ENCODE measurements around the gene ANO7. TPM values are rescaled to one million over a fixed set of nuclear protein-coding genes. Genes with fewer than 3 reads are reported as not detected.

The ANO7 gene
- total RNA-seq, 1 donor from 2014 or later = 0.79 TPM

DNA sequence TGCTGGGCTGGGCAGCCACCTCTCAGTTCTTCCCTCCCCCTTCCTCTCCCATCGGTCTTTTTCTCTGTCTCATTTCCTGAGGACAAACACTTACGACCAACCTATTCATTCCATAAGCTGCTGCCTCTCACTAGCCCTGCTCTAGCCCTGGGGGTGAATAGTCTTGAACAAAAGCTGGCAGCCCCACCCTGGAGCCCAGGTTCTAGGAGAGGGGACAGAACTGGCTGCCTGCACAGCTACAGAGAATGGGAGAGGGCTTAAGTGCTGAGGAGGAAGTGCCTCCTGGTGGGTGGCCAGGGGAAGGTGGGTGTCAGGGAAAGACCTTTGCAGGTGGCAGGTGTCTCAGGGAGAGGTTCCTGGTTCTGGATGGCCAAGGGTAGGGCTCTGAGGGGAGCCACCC is 22.8 kb downstream of the ANO7 start:
- no peak for DNase-seq

GRCh38 chr2:241213041-241213440 is 24.6 kb downstream of the ANO7 start:
- DNase-seq = no peak

DNA sequence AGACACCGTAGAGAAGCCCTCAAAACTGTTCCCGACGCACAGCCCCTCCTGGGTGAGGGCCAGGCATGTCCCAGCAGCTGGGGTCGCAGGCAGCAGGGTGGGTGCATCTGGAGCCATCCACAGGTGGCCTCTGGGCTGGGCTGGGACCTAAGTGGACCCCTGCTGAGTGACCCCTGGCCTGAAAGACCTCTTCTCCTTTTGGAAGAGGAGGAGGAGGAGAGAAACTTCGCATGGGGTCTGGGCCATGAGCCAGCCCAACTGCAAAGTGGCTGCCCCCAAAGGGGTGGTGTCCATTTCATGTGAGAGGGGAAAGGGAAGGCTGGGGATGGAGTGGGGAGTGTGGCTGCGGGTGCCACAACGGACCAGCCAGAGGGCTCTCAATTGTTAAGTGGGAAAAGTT is 25.1 kb downstream of the ANO7 start:
- no peak for DNase-seq

DNA sequence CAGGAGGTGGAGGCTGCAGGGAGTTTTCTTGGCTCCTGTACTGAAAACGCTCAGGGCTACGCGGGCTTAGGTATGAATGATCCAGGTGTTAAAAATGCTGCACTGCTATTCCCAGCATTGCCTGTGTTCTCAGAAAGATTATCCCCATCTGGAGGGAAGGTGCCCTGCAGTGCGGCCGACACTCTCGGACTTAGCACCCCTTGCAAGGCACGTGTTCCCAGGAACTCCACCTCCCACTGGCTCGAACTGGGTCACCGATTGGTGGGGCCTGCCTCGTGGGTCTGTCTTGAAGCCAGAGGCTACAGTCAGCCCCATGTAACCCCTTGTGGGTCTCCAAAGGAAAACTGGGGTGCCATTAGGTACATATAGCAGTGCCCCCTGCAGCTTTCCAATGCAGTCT is 25.7 kb downstream of the ANO7 start:
- no peak for DNase-seq

DNA sequence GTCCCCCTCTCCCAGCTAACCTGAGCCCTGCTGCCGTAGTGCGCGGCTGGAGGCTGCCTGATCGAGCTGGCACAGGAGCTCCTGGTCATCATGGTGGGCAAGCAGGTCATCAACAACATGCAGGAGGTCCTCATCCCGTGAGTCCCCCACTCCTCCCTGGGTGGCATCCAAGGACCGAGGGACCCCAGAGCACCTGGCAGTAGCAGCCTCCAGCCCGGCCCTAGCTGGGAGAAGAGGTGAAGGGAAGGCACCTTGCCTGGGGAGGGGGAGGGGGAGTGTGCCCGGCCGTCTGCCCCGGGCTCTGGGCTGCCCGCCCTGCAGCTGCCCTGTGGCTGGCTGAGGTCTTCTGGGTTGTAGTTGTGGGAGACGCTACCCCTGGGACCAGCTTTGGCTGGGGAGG is 26.3 kb downstream of the ANO7 start:
- no peak for DNase-seq

- DNase-seq = no peak
These were observed 26.9 kb downstream of the ANO7 start for GRCh38 chr2:241215421-241215820.

DNA sequence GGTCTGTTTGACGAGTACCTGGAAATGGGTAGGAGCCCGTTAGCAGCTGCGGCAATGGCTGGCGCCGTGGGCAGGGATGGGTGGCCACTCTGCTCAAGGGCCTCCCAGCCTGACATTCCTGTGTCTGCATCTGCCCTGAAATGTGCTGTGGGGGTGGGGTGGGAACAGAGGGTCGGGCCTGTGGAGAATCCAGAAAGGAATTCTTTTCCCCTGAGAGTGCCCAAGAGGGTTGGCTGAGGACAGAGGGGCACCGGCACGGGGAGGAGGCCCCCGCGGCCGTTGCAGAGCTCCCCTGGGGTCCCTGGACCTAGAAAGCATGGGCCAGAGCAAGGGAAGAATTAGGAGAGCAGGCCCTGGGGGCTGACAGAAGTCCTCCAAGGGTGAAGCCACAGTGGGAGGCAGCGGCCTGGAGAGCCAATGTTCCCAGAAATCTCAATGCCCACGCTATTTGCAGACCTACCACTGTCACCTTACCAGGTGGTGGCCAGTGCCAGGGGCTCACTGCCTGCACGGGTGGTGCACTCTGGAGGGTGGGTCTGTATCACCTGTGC is 27.8 kb downstream of the ANO7 start:
- no peak for DNase-seq

GRCh38 chr2:241217320-241218031 is 29.0 kb downstream of the ANO7 start:
- peak; percentile 46 for DNase-seq

- DNase-seq = no peak
These were observed 29.9 kb downstream of the ANO7 start for GRCh38 chr2:241218131-241219029.

DNA sequence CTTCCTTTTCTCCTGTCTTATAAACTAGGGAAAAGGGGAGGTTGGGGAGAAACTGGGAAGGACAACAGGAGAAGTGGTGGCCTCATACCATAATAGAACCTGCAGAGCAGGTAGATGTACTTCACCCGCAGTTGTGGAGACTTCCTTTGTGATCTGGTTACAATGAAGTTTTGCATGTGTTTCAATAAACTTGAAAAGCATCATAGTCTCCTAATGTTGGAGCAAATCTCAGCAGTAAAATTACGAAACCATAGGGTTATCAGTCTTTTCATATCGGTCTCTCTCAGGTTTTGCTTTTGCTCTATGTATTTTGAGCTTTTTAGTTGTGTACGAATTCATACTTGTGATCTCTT is 30.5 kb downstream of the ANO7 start:
- no peak for DNase-seq

DNA sequence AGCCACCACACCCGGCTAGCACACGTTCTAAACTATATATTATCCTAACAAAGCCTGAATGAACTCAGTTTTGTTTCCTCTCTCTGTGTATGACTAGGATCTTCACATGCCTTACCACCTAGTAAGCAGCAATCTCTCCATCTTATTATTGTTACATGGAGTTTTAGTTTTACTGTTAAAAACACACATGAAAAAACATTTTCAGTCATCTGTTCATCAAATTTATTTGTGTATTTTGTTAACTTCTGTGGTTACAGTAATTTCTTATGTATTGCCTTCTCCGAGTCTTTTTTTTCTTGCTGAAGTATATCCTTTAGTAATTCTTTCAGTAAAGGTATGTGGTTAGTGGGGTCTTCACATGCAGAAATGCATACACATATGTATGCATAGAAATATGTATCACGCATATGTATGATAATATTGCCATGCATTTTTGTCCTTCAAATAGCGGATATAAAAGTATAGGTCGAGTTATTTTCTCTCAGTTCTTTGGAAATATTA is 31.4 kb downstream of the ANO7 start:
- no peak for DNase-seq

GRCh38 chr2:241223211-241224017 is 34.9 kb downstream of the ANO7 start:
- no peak for DNase-seq

DNA sequence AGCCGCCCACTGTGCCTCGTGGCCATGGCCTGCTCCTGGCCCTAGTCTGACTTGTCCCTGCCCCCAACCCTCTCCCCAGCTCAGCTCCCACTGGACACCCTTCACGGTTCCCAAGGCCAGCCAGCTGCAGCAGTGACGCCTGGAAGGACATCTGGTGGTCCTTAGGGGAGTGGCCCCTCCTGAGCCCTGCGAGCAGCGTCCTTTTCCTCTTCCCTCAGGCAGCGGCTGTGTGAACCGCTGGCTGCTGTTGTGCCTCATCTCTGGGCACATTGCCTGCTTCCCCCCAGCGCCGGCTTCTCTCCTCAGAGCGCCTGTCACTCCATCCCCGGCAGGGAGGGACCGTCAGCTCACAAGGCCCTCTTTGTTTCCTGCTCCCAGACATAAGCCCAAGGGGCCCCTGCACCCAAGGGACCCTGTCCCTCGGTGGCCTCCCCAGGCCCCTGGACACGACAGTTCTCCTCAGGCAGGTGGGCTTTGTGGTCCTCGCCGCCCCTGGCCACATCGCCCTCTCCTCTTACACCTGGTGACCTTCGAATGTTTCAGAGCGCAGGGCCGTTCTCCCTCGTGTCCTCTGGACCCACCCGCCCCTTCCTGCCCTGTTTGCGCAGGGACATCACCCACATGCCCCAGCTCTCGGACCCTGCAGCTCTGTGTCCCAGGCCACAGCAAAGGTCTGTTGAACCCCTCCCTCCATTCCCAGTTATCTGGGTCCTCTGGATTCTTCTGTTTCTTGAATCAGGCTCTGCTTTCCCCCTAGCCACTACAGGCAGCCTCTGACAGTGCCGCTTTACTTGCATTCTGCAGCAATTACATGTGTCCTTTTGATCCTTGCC is 35.8 kb downstream of the ANO7 start:
- peak; percentile 14 for DNase-seq

- no peak for DNase-seq
These were observed 36.5 kb downstream of the ANO7 start for GRCh38 chr2:241224851-241225438.

DNA sequence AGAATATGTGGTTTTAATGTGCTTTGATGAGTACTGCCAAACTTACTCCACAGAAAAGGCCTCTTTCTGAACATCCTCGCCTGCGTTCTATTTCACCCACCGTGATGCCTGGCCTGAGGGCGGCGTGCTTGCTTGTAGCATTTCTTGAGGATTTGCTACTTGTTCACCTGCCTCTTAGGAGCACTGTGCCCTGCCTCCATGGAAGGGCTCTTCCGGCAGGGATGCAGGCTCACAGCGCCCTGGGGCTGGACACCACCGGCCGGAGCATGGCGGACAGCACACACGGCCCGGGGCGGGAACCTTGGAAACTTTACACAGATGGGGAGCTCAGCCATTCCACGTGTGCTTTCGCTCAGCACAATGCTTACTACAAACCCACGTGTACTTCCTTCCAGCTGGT is 37.1 kb downstream of the ANO7 start:
- DNase-seq = no peak

- DNase-seq = no peak
These were observed 37.5 kb downstream of the ANO7 start for GRCh38 chr2:241225983-241226382.

DNA sequence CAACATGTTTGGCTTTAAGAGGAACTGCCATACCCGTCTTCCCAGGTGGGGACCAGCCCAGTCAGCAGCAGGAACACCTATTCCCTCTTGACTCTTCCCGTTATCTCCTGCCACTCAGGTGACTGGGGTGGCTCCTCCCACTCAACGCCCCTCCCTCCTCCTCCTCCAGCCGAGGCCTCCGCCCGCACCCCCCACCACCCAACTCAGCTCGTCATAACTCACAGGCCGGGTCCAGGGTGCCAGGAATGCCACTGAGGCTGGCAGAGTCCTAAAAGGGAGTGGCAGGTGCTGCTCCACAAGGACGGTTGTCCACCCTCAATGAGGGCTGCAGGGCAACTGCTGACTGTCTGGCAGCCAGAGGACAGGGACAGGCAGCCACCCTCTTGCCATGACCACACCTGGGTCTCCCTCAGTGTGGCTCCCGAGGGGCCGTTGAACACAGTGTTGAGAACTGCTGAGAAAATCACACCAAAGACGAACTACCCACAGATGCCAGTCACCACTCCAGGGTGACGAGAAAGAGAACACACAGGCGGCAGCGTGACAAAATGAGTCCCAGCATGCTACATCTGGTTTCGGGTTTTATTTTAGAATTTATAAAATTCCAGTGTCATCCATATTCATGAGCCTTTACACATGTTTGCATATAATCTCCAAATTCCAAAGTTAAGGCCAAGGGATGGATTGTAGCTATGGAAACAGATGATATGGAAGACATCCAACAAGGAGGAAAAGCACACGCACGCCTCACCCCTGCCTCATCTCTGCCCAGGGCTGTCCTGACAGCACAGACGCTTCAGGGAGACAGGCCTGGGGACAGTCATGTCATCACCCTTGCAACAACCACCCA is 38.5 kb downstream of the ANO7 start:
- peak; percentile 72 for DNase-seq

GRCh38 chr2:241227594-241227993 is 39.1 kb downstream of the ANO7 start:
- no peak for DNase-seq

DNA sequence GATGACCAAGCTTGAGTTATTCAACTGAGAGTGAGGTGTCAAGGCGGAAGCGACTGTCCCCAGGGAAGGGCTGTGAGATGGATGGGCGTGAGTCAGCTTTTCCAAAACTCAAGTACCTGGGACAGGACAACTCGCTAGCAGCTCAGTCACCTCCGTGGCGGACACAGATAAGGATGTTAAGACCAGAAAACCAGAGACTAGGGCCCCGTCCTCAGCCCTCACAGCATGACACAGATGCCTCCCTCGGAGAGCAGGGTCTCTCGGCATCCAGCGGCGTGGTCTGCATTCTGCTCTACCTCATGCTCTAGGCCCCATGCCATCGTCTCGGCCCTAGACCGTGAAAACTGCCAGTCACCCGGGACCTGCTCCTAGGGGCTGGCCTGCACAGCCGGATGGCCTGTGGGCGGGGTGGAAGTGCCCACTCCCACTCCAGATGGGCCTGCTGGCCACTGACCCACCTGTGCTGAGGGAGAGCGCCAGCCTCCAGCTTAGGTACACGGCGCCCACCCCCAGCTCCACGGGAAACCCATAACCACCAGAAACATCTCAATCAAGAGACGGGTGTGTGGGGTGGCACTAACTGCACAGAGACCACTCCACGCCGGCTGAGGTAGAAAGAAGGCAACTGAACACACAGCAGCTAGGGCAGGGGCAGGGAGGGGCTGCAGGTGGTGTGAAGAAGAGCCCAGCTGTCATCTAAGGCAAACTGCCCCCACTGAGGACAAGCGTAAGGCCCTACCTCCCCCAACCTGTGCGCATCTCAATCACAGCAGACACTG is 39.8 kb downstream of the ANO7 start:
- DNase-seq = no peak
